Activated CD8-positive, alpha-beta memory T cell treated with anti-CD3 and anti-CD28 coated beads, Interleukin-2, amount 10 ng/mL, durations not matched to agents 7 days and 5 days (primary cell): ENCODE data around the gene GNPTAB. TPM values are rescaled to one million over a fixed set of nuclear protein-coding genes. Genes with fewer than 3 reads are reported as not detected.
"Not testable (repeated sequence)": the region's sequence is repeated elsewhere in the genome, so short reads cannot be mapped to it uniquely, and the experiment has no call there.

Experiments
- ATAC-seq: fragments of 150-1000 bp; cut with Tn5 transposase; one replicate; pipeline ENCODE4 v1.10.0; 2021; ENCODE audit warnings: moderate library complexity
- CTCF ChIA-PET: fragments of 350-600 bp; sonication (Branson Sonifier 250); formaldehyde crosslinking; loops from one replicate; lab custom pipeline; 2021; ENCODE audit warnings: antibody characterized with exemption; lab: Charles Lee
- DNase-seq: peaks from one replicate; pipeline ENCODE4 v3.0.0-alpha.2; 2020
- H3K27ac Mint-ChIP-seq: one replicate; pipeline ENCODE4 v1.8.0; 2021; ENCODE audit warnings: mild to moderate bottlenecking, mixed read lengths
- H3K27me3 Mint-ChIP-seq: one replicate; pipeline ENCODE4 v1.8.0; 2021; ENCODE audit warnings: mixed read lengths
- H3K36me3 Mint-ChIP-seq: one replicate; pipeline ENCODE4 v1.8.0; 2021; ENCODE audit warnings: mild to moderate bottlenecking, mixed read lengths
- H3K4me1 Mint-ChIP-seq: one replicate; pipeline ENCODE4 v1.8.0; 2021; ENCODE audit warnings: mixed read lengths
- H3K4me3 Mint-ChIP-seq: one replicate; pipeline ENCODE4 v1.8.0; 2021; ENCODE audit warnings: mild to moderate bottlenecking, moderate library complexity, mixed read lengths
- H3K9me3 Mint-ChIP-seq: one replicate; pipeline ENCODE4 v1.8.0; 2022; ENCODE audit warnings: low read depth, mixed read lengths
- total RNA-seq, 2 experiments: library from RNA; stranded (reverse); gene quantifications; one replicate each; pipeline ENCODE4 v1.2.3, GENCODE V29; 2021

Gene GNPTAB
- 100 to 1,000 TPM; 111 to 156 TPM for total RNA-seq

DNA sequence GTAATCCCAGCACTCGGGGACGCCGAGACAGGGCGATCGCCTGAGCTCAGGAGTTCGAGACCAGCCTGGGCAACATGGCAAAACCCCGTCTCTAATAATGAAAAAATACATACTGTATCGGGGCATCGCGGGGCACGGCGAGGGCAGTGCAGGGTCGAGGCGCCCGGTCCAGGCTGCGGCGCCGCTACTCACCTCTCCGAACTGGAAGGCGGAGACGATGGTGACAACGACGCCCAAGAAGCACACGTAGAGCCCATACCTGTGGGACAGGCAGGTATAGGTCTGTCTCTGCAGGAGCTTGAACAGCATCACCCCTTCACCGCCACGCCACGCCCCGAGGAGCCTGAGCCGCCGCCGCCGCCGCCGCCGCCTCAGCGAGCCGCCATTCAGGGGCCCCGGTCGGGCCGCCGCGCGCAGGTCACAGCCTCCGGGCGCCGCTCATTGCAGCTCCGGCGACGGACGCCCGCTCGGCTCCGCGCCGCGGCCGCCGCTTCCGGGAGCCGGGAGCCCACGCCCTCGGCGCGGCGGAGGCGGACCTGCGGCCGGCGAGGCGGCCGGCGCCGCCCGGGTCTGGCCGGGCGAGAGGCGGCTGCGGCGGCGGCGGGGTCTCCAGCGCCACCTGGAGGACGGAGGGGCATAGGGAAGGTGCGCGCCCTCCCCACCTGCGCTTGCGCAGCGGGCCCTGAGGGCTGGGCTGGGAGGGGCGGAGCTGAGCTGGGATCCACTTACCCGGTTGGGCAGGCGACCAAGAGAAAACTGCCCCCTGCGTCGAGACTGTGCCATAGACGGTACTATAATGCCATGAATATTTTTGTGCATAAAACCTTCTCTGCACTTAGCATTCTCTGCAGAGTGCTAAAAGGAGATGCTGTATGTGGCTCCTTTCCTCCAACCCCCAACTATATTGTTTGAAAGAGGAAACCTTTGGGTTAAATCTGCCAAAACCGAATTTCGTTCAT lies at the start of gene GNPTAB:
Gene GNPTAB, minus strand, starts transcription at position 593 of the 959 bp plus-strand sequence. Its CDS starts 284 bp downstream, at position 309.
- Mint-ChIP-seq H3K36me3 (peaks cover 25% of the 10 kb centered on the region), H3K4me3 (peak within 1 kb of the TSS; percentile 99), H3K9me3 (no peaks in the 10 kb centered on the region), H3K4me1 (peaks cover 46% of the 10 kb centered on the region), H3K27ac (peak within 1 kb of the TSS; percentile 94), H3K27me3 (no peaks in the 10 kb centered on the region)
- ATAC-seq (peak; percentile 95), DNase-seq (peak; percentile 98)
- CTCF ChIA-PET = interaction anchor here (0.7 to 13.8 kb wide), 24 partner anchors 8 to 292 kb away, joined by 3 to 186 read pairs (median 6); partner anchors contain the start of gene DRAM1

DNA sequence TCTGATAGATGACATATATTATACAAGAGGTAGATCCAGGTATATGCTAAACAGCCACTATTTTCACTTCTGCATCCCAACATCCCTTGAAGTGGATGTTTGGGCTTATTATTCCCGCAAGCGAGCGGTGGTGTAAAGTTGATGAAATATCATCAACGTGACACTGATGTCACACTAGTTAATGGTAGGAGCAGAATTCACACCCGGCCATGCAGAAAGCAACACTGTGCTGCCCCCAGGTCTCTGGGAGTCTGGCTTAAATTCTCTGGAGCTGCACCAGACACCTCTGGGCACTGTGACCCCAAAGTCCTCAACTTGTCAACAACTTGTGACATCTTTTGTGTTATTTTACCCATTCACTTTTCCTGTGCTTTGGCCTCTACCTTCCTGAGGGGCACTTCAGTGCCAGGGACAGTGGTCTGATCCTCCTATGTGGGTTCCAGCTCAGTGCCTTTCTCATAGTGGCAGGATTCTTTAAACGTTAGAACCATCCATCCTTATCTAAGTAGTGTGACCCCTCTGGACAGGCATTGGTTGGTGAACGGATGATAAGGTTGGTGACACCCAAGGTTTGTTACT lies 47.6 kb upstream of the GNPTAB start:
- peaks cover 8% of the 10 kb centered on the region for H3K36me3 Mint-ChIP-seq
- peak overlapping the region; percentile 91 for H3K27ac Mint-ChIP-seq
- peaks cover 16% of the 10 kb centered on the region for H3K4me1 Mint-ChIP-seq
- H3K4me3 Mint-ChIP-seq = peak overlapping the region; percentile 98
- no peaks in the 10 kb centered on the region for H3K9me3 Mint-ChIP-seq
- no peak for DNase-seq
- CTCF ChIA-PET = interaction anchor here (1.5 to 2.1 kb wide), 4 partner anchors 40 to 105 kb away, joined by 3 to 7 read pairs (median 3); partner anchors contain the start of gene GNPTAB
- no peak for ATAC-seq
- no peaks in the 10 kb centered on the region for H3K27me3 Mint-ChIP-seq

DNA sequence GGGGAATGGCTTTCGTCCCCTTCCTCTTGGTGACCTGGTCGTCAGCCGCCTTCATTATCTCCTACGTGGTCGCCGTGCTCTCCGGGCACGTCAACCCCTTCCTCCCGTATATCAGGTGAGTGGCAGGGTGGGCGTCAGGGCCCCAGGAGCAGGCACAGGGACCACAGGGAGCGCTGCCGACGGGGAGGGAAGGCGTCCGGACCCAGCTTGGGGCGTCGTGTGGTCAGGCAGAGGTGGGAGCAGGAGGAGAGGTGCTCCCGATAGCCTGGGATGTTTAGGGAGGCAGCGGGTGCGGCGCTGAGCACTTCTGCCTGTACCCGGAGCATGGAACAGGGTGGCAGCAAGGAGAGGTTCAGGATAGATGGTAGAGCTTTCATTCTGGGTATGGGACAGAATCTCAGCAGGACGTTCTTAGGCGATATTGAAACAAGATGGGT lies 47.1 kb upstream of the GNPTAB start:
- H3K9me3 Mint-ChIP-seq = no peaks in the 10 kb centered on the region
- CTCF ChIA-PET = interaction anchor here (1.5 to 2.1 kb wide), 4 partner anchors 39 to 105 kb away, joined by 3 to 7 read pairs (median 3); partner anchors contain the start of gene GNPTAB

DNA sequence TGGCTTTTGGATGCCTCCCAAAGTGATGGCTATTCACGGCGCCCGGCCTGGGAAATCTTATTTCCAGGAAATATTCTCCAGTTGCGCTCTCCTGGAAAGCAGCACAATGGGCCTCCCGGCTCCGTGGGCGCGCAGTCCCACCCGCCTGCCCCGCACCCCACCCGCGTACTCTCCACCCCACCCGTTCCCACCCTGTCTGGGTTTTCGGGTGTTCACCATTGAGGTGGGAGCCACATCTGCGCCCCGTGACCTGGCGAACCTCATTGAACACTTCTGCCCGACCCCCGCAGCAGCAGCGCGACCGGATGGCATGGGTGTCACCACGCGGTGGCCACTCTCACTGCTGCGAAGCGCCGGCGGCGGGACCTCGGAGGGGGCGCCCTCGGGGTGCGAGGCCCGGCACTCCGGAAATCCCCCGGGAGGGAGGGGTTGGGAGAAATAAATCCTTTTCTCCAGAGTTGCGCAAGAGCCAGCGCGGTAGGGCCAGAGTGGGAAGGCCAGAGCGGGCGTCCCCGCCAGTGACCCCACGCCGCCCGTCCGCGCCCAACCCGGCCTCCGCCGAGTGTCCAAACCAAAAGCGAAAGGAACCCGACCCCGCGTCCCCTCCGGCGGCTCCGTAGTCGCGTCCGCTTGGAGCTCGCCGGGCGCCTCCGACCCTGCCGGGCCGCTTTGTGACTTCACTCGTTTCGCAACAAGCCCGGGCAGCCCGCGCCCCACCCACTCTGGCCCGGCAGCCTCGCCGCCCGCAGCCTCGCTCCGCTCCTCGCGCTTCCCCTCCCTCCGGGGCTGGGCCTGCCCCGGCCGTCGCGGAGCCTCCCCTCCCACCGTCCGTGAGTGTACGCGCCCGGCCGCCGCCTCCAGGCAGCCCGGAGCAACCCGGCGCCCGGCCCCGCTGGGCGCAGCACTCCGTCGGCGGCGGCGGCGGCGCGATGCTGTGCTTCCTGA lies 46.4 kb upstream of the GNPTAB start, which contains the start of gene DRAM1:
Gene DRAM1, plus strand, starts transcription at position 720 of the 945 bp plus-strand sequence. Its CDS starts 210 bp downstream, at position 930.
- peaks cover 6% of the 10 kb centered on the region for H3K36me3 Mint-ChIP-seq
- H3K4me3 Mint-ChIP-seq = peak within 1 kb of the TSS; percentile 98
- DNase-seq = peak; percentile 85
- no peaks in the 10 kb centered on the region for H3K9me3 Mint-ChIP-seq
- H3K4me1 Mint-ChIP-seq = peaks cover 16% of the 10 kb centered on the region
- peak within 1 kb of the TSS; percentile 91 for H3K27ac Mint-ChIP-seq
- no peaks in the 10 kb centered on the region for H3K27me3 Mint-ChIP-seq
- ATAC-seq = peak; percentile 90
- CTCF ChIA-PET = interaction anchor here (1.5 to 2.1 kb wide), 4 partner anchors 39 to 104 kb away, joined by 3 to 7 read pairs (median 3); partner anchors contain the start of gene GNPTAB

More for the DNA sequence above, 47.1 kb upstream of the GNPTAB start:
- DNase-seq = no peak
- peak; percentile 31 for ATAC-seq
- no peaks in the 10 kb centered on the region for H3K27me3 Mint-ChIP-seq
- peak overlapping the region; percentile 98 for H3K4me3 Mint-ChIP-seq
- peaks cover 6% of the 10 kb centered on the region for H3K36me3 Mint-ChIP-seq
- peaks cover 16% of the 10 kb centered on the region for H3K4me1 Mint-ChIP-seq
- H3K27ac Mint-ChIP-seq = peak overlapping the region; percentile 91

DNA sequence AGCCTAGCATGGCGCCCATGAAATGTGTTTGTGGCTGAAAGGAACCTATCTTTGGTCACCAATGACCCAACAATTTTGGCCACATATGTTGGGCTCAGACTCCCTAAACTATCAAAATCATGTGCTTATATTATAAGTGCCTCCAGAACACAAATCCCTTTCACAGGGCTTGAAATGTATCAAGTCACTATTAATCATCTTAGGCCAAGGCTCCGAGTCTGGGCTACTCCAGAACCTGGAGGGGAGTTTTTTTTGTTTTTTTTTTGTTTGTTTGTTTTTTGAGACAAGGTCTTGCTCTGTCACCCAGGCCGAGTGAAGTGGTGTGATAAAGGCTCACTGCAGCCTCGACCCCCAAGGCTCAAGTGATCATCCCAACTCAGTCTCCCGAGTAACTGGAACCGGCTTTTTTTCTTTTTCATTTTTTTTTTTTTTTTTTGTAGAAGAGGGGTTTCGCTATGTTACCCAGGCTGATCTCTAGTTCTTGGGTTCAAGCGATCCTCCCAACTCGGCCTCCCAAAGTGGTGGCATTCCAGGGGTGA lies 45.6 kb upstream of the GNPTAB start:
- ATAC-seq (no peak), DNase-seq (no peak)
- Mint-ChIP-seq H3K9me3 (no peaks in the 10 kb centered on the region), H3K36me3 (peaks cover 4% of the 10 kb centered on the region), H3K4me3 (peak overlapping the region; percentile 98), H3K27ac (peak overlapping the region; percentile 91), H3K27me3 (no peaks in the 10 kb centered on the region), H3K4me1 (peaks cover 14% of the 10 kb centered on the region)
- CTCF ChIA-PET = interaction anchor here (1.1 to 1.7 kb wide), 2 partner anchors 41 to 103 kb away, joined by 3 to 5 read pairs; no protein-coding TSS in a partner anchor

DNA sequence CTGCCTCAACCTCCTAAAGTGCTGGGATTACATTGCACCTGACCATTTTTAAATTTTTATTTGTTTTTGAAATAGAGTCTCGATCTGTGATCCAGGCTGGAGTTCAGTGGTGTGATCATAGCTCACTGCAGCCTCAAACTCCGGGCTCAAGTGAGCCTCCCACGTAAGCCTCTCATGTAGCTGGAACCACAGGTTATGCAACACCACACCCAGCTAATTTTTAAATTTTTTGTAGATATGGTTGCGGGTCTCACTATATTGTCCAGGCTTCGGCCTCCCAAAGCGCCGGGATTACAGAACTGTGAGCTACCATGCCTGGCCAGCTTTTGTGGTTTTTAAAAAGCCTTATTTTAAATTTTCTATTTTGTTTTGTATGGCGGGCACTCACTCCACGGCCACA lies 44.4 kb upstream of the GNPTAB start:
- H3K4me3 Mint-ChIP-seq = no peak overlapping the region
- no peak overlapping the region for H3K27ac Mint-ChIP-seq
- DNase-seq (no peak), ATAC-seq (no peak)
- H3K4me1 Mint-ChIP-seq = peaks cover 14% of the 10 kb centered on the region
- no peaks in the 10 kb centered on the region for H3K9me3 Mint-ChIP-seq
- CTCF ChIA-PET = interaction anchor here (1.1 to 1.7 kb wide), 3 partner anchors 10 to 102 kb away, joined by 3 to 5 read pairs (median 3); no protein-coding TSS in a partner anchor
- H3K27me3 Mint-ChIP-seq = no peaks in the 10 kb centered on the region
- H3K36me3 Mint-ChIP-seq = no peaks in the 10 kb centered on the region

DNA sequence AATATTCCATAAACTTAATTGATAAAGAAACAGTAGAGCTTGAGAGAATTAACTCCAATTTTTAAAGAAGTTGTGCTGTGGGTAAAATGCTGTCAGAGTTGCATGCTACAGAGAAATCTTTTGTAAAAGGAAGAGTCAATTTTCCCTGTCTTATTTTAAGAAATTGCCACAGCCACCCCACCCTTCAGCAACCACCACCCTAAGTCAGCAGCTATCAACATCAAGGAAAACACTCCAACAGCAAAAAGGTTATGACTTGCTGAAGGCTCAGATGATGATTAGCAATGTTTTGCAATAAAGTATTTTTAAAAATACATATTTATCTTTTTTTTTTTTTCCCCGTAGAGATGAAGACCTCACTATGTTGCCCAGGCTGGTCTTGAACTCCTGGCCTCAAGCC lies 40.2 kb upstream of the GNPTAB start:
- ATAC-seq (no peak), DNase-seq (no peak)
- CTCF ChIA-PET = no interaction called here
- Mint-ChIP-seq H3K27ac (no peak overlapping the region), H3K27me3 (no peaks in the 10 kb centered on the region), H3K4me3 (no peak overlapping the region), H3K4me1 (peaks cover 3% of the 10 kb centered on the region), H3K9me3 (no peaks in the 10 kb centered on the region), H3K36me3 (peaks cover 1% of the 10 kb centered on the region)

DNA sequence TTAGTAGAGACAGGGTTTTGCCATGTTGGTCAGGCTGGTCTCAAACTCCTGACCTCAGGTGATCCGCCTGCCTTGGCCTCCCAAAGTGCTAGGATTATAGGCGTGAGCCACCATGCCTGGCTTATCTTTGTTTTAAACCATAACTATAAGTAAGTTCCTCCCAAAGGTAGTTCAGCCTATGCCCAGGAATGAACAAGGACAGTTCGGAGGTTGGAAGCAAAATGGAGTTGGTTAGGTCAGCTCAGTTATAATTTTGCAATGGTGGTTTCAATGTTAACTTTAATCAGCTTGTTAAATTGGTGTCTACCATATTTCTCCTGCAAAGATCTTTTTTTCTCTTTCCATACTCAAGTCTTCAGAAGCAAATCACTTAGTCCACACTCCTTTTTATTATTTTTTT lies 36.9 kb upstream of the GNPTAB start:
- H3K4me3 Mint-ChIP-seq, H3K9me3 Mint-ChIP-seq, ATAC-seq, H3K27me3 Mint-ChIP-seq, H3K4me1 Mint-ChIP-seq, H3K27ac Mint-ChIP-seq, DNase-seq, CTCF ChIA-PET: not testable (repeated sequence)
- H3K36me3 Mint-ChIP-seq = peaks cover 11% of the 10 kb centered on the region

DNA sequence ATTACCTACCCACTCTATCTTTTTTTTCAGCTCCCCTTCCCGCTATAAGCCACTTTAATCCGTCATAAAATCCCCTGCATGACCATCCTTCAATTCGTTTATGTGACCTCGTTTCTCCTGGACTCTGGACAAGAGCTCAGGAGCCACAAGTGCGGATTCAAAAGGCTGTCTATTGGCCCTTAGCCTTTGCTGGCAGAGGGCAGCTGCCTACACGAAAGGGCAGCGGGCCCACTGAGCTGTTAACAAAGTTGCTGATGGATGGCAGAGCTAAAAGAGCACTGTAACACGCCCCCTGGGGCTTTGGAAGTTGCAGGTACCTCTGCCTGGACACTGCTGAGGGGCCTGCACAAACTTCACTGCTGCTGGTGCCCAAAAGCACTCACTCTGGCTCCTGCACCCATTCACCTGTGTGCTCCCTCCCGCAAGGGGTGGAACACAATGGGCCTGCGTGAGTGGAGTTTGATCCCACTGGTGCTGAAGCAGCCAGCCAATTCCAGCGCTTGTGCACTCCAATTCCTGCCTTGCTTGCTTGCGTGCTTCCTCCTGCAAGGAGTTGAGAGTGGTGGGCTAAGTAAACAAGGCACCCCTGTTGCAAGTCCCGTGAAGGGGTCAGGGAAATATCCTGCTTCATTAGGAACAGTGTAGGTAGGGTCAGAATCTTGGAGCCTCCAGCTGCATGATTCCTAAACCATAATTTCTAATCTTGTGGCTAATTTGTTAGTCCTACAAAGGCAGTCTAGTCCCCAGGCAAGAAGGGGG lies 36.0 kb upstream of the GNPTAB start:
- H3K4me1 Mint-ChIP-seq = peaks cover 9% of the 10 kb centered on the region
- peaks cover 11% of the 10 kb centered on the region for H3K36me3 Mint-ChIP-seq
- H3K9me3 Mint-ChIP-seq = peaks cover 5% of the 10 kb centered on the region
- CTCF ChIA-PET = interaction anchor here (1.4 kb wide), 1 partner anchor 93 kb away, joined by 3 read pairs; no protein-coding TSS in a partner anchor
- no peak for DNase-seq
- no peak overlapping the region for H3K4me3 Mint-ChIP-seq
- ATAC-seq = no peak
- no peaks in the 10 kb centered on the region for H3K27me3 Mint-ChIP-seq
- H3K27ac Mint-ChIP-seq = no peak overlapping the region

DNA sequence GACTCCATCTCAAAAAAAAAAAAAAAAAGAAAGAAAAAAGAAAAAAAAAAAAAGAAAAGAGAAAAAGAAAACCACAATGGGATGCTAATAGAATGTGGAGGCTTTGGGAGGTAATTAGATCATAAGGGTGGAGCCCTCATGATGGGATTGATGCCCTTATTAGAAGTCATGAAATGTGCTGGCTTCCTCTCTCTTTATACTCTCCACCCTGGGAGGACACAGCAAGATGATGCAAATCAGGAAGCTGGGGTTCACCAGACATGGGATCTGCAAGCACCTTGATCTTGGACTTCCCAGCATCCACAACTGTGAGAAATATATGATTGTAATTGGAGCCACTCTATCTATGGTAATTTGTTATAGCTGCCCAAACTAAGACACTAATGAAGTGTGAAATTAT lies 33.2 kb upstream of the GNPTAB start:
- H3K4me3 Mint-ChIP-seq = no peak overlapping the region
- H3K36me3 Mint-ChIP-seq = peaks cover 12% of the 10 kb centered on the region
- H3K9me3 Mint-ChIP-seq = peaks cover 5% of the 10 kb centered on the region
- H3K27ac Mint-ChIP-seq = no peak overlapping the region
- DNase-seq (no peak), ATAC-seq (no peak)
- CTCF ChIA-PET = interaction anchor here (0.7 to 1.5 kb wide), 2 partner anchors 25 to 1342 kb away, joined by 4 to 5 read pairs; no protein-coding TSS in a partner anchor
- no peaks in the 10 kb centered on the region for H3K27me3 Mint-ChIP-seq
- peaks cover 26% of the 10 kb centered on the region for H3K4me1 Mint-ChIP-seq

DNA sequence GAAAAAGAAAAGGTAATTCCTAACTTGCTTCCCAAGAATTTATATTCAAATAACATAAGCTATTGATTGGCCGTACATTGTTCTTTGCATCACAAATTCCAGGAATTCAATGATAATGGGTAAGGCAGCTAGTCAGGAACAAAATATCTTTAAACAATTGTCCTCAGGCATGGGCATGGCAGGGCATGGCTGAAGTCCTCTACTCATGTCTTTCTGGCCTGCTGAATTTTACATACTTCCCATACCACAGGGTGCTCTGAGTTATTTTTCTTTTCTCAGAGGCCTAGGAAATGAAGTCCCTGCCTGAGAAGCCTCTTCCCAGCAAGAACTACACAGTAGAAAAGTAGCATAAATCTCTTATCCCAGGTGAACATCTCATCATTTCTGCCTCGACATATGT lies 31.5 kb upstream of the GNPTAB start:
- ATAC-seq = no peak
- CTCF ChIA-PET = interaction anchor here (1.0 kb wide), 1 partner anchor 79 kb away, joined by 3 read pairs; no protein-coding TSS in a partner anchor
- Mint-ChIP-seq H3K27me3 (no peaks in the 10 kb centered on the region), H3K36me3 (peaks cover 13% of the 10 kb centered on the region), H3K27ac (no peak overlapping the region), H3K4me3 (no peak overlapping the region), H3K4me1 (peaks cover 27% of the 10 kb centered on the region), H3K9me3 (peaks cover 5% of the 10 kb centered on the region)
- DNase-seq = no peak
